Measurements from ENCODE around the gene CD6.

CD6 gene

GRCh38 chr11:61023966-61024295, 52.5 kb downstream of the CD6 start:
- Histone ChIP-seq H2BK15ac (replicated peaks; ENCODE audit: low read depth) (no peak overlapping the region), H3K9ac (ENCODE audit: low read length) (no peak overlapping the region), H2AK5ac (ENCODE audit: low read length) (no peak overlapping the region), H3K18ac (ENCODE audit: low read length) (no peak overlapping the region), H3K79me2 (ENCODE audit: control insufficient read depth, insufficient read depth, low read length) (no peaks in the 10 kb centered on the region), H3K4me3 (ENCODE audit: low read length) (no peak overlapping the region), H4K5ac (ENCODE audit: low read length) (no peak overlapping the region), H3K27ac (ENCODE audit: low read depth, low read length) (no peak overlapping the region), H2BK5ac (ENCODE audit: low read length) (no peak overlapping the region), H2BK120ac (ENCODE audit: low read depth, low read length) (no peak overlapping the region), H4K8ac (ENCODE audit: low read depth, low read length) (no peak overlapping the region), H3K79me1 (ENCODE audit: low read length) (no peaks in the 10 kb centered on the region), H3K36me3 (ENCODE audit: control insufficient read depth, insufficient read depth, low read length) (no peaks in the 10 kb centered on the region), H3K27me3 (ENCODE audit: insufficient read depth, low read length, poor library complexity) (no peaks in the 10 kb centered on the region), H3K56ac (ENCODE audit: low read length) (no peak overlapping the region), H3K23ac (ENCODE audit: low read length) (no peak overlapping the region), H3K4ac (ENCODE audit: low read depth, low read length) (no peak overlapping the region), H3K4me1 (ENCODE audit: control insufficient read depth, low read depth, low read length) (no peaks in the 10 kb centered on the region), H3K4me2 (ENCODE audit: low read length) (no peak overlapping the region)
- no CpG with 5 or more reads among the region's 5 CpGs for WGBS (ENCODE audit: extremely low coverage, insufficient coverage, low lambda C conversion rate)
- no peak for DNase-seq

GRCh38 chr11:61024938-61025820, 53.7 kb downstream of the CD6 start:
- Histone ChIP-seq H3K79me2 (ENCODE audit: control insufficient read depth, insufficient read depth, low read length) (no peaks in the 10 kb centered on the region), H3K9ac (ENCODE audit: low read length) (no peak overlapping the region), H3K27ac (ENCODE audit: low read depth, low read length) (no peak overlapping the region), H3K79me1 (ENCODE audit: low read length) (no peaks in the 10 kb centered on the region), H4K5ac (ENCODE audit: low read length) (no peak overlapping the region), H3K4ac (ENCODE audit: low read depth, low read length) (no peak overlapping the region), H3K27me3 (ENCODE audit: insufficient read depth, low read length, poor library complexity) (no peaks in the 10 kb centered on the region), H3K36me3 (ENCODE audit: control insufficient read depth, insufficient read depth, low read length) (no peaks in the 10 kb centered on the region), H3K4me2 (ENCODE audit: low read length) (no peak overlapping the region), H4K8ac (ENCODE audit: low read depth, low read length) (no peak overlapping the region), H2BK5ac (ENCODE audit: low read length) (no peak overlapping the region), H2BK120ac (ENCODE audit: low read depth, low read length) (no peak overlapping the region), H3K23ac (ENCODE audit: low read length) (no peak overlapping the region), H3K18ac (ENCODE audit: low read length) (no peak overlapping the region), H3K4me3 (ENCODE audit: low read length) (no peak overlapping the region), H2AK5ac (ENCODE audit: low read length) (no peak overlapping the region), H3K4me1 (ENCODE audit: control insufficient read depth, low read depth, low read length) (no peaks in the 10 kb centered on the region), H2BK15ac (replicated peaks; ENCODE audit: low read depth) (no peak overlapping the region), H3K56ac (ENCODE audit: low read length) (no peak overlapping the region)
- no peak for DNase-seq
- no CpG with 5 or more reads among the region's 14 CpGs for WGBS (ENCODE audit: extremely low coverage, insufficient coverage, low lambda C conversion rate)

GRCh38 chr11:61025821-61026120, 54.3 kb downstream of the CD6 start:
- DNase-seq, result no peak
- H3K4me2 ChIP-seq (ENCODE audit: low read length), result no peak overlapping the region
- no peak overlapping the region for H3K18ac ChIP-seq (ENCODE audit: low read length)
- no peak overlapping the region for H4K5ac ChIP-seq (ENCODE audit: low read length)
- H3K79me1 ChIP-seq (ENCODE audit: low read length), result no peaks in the 10 kb centered on the region
- H2BK15ac ChIP-seq (replicated peaks; ENCODE audit: low read depth), result no peak overlapping the region
- H3K27me3 ChIP-seq (ENCODE audit: insufficient read depth, low read length, poor library complexity), result no peaks in the 10 kb centered on the region
- no peak overlapping the region for H2BK120ac ChIP-seq (ENCODE audit: low read depth, low read length)
- H2AK5ac ChIP-seq (ENCODE audit: low read length), result no peak overlapping the region
- no CpG with 5 or more reads among the region's 5 CpGs for WGBS (ENCODE audit: extremely low coverage, insufficient coverage, low lambda C conversion rate)
- H3K4me3 ChIP-seq (ENCODE audit: low read length), result no peak overlapping the region
- no peaks in the 10 kb centered on the region for H3K36me3 ChIP-seq (ENCODE audit: control insufficient read depth, insufficient read depth, low read length)
- no peak overlapping the region for H3K9ac ChIP-seq (ENCODE audit: low read length)
- H3K27ac ChIP-seq (ENCODE audit: low read depth, low read length), result no peak overlapping the region
- H3K79me2 ChIP-seq (ENCODE audit: control insufficient read depth, insufficient read depth, low read length), result no peaks in the 10 kb centered on the region
- no peak overlapping the region for H4K8ac ChIP-seq (ENCODE audit: low read depth, low read length)
- no peak overlapping the region for H3K56ac ChIP-seq (ENCODE audit: low read length)
- H2BK5ac ChIP-seq (ENCODE audit: low read length), result no peak overlapping the region
- H3K4me1 ChIP-seq (ENCODE audit: control insufficient read depth, low read depth, low read length), result no peaks in the 10 kb centered on the region
- H3K23ac ChIP-seq (ENCODE audit: low read length), result no peak overlapping the region
- H3K4ac ChIP-seq (ENCODE audit: low read depth, low read length), result no peak overlapping the region

GRCh38 chr11:61026121-61027031, 54.9 kb downstream of the CD6 start:
- no peaks in the 10 kb centered on the region for H3K27me3 ChIP-seq (ENCODE audit: insufficient read depth, low read length, poor library complexity)
- H3K4me2 ChIP-seq (ENCODE audit: low read length), result no peak overlapping the region
- no peak overlapping the region for H3K4me3 ChIP-seq (ENCODE audit: low read length)
- H2BK5ac ChIP-seq (ENCODE audit: low read length), result no peak overlapping the region
- no peak overlapping the region for H4K8ac ChIP-seq (ENCODE audit: low read depth, low read length)
- no peak overlapping the region for H2BK15ac ChIP-seq (replicated peaks; ENCODE audit: low read depth)
- H3K9ac ChIP-seq (ENCODE audit: low read length), result no peak overlapping the region
- H3K36me3 ChIP-seq (ENCODE audit: control insufficient read depth, insufficient read depth, low read length), result no peaks in the 10 kb centered on the region
- H3K18ac ChIP-seq (ENCODE audit: low read length), result no peak overlapping the region
- no peak overlapping the region for H3K27ac ChIP-seq (ENCODE audit: low read depth, low read length)
- no peak overlapping the region for H3K4ac ChIP-seq (ENCODE audit: low read depth, low read length)
- no CpG with 5 or more reads among the region's 28 CpGs for WGBS (ENCODE audit: extremely low coverage, insufficient coverage, low lambda C conversion rate)
- H3K79me1 ChIP-seq (ENCODE audit: low read length), result no peaks in the 10 kb centered on the region
- no peaks in the 10 kb centered on the region for H3K4me1 ChIP-seq (ENCODE audit: control insufficient read depth, low read depth, low read length)
- no peaks in the 10 kb centered on the region for H3K79me2 ChIP-seq (ENCODE audit: control insufficient read depth, insufficient read depth, low read length)
- no peak for DNase-seq
- H2AK5ac ChIP-seq (ENCODE audit: low read length), result no peak overlapping the region
- no peak overlapping the region for H2BK120ac ChIP-seq (ENCODE audit: low read depth, low read length)
- H4K5ac ChIP-seq (ENCODE audit: low read length), result no peak overlapping the region
- H3K23ac ChIP-seq (ENCODE audit: low read length), result no peak overlapping the region
- no peak overlapping the region for H3K56ac ChIP-seq (ENCODE audit: low read length)

- Histone ChIP-seq H3K18ac (ENCODE audit: low read length) (no peak overlapping the region), H2AK5ac (ENCODE audit: low read length) (no peak overlapping the region), H4K8ac (ENCODE audit: low read depth, low read length) (no peak overlapping the region), H3K27ac (ENCODE audit: low read depth, low read length) (no peak overlapping the region), H4K5ac (ENCODE audit: low read length) (no peak overlapping the region), H3K56ac (ENCODE audit: low read length) (no peak overlapping the region), H3K4me3 (ENCODE audit: low read length) (no peak overlapping the region), H3K36me3 (ENCODE audit: control insufficient read depth, insufficient read depth, low read length) (no peaks in the 10 kb centered on the region), H3K4me2 (ENCODE audit: low read length) (no peak overlapping the region), H2BK15ac (replicated peaks; ENCODE audit: low read depth) (no peak overlapping the region), H3K4me1 (ENCODE audit: control insufficient read depth, low read depth, low read length) (no peaks in the 10 kb centered on the region), H3K4ac (ENCODE audit: low read depth, low read length) (no peak overlapping the region), H3K79me1 (ENCODE audit: low read length) (no peaks in the 10 kb centered on the region), H2BK120ac (ENCODE audit: low read depth, low read length) (no peak overlapping the region), H3K27me3 (ENCODE audit: insufficient read depth, low read length, poor library complexity) (no peaks in the 10 kb centered on the region), H3K23ac (ENCODE audit: low read length) (no peak overlapping the region), H3K9ac (ENCODE audit: low read length) (no peak overlapping the region), H3K79me2 (ENCODE audit: control insufficient read depth, insufficient read depth, low read length) (no peaks in the 10 kb centered on the region), H2BK5ac (ENCODE audit: low read length) (no peak overlapping the region)
- WGBS (ENCODE audit: extremely low coverage, insufficient coverage, low lambda C conversion rate), result no CpG with 5 or more reads among the region's 17 CpGs
- no peak for DNase-seq
Measured at GRCh38 chr11:61027141-61027840, 55.8 kb downstream of the CD6 start.

Data from mesendoderm (in vitro differentiated cells).